GM13976 (cell line): ENCODE measurements around the gene AGPAT2.

ENCODE experiments used
- DNase-seq: peaks from one replicate; pipeline ENCODE4 v3.0.0; 2012; ENCODE audit warnings: low spot score
- in situ Hi-C: fragments of 300-500 bp; cut with MboI; formaldehyde crosslinking; loops from one replicate; pipeline ENCODE4 v1.12.0; 2022; ENCODE audit warnings: low sequenced_read_pairs, mixed read lengths, inconsistent platforms; ENCODE audit not compliant: unreplicated experiment
- TF ChIP-seq, protein P1 (sequence below): IDR thresholded peaks from 2 replicates; pipeline ENCODE4 v1.5.1; 2012; ENCODE audit warnings: borderline replicate concordance, mild to moderate bottlenecking; ENCODE audit not compliant: insufficient read depth; ENCODE audit errors: extremely low read depth, missing control alignments, control extremely low read depth

The AGPAT2 gene

DNA sequence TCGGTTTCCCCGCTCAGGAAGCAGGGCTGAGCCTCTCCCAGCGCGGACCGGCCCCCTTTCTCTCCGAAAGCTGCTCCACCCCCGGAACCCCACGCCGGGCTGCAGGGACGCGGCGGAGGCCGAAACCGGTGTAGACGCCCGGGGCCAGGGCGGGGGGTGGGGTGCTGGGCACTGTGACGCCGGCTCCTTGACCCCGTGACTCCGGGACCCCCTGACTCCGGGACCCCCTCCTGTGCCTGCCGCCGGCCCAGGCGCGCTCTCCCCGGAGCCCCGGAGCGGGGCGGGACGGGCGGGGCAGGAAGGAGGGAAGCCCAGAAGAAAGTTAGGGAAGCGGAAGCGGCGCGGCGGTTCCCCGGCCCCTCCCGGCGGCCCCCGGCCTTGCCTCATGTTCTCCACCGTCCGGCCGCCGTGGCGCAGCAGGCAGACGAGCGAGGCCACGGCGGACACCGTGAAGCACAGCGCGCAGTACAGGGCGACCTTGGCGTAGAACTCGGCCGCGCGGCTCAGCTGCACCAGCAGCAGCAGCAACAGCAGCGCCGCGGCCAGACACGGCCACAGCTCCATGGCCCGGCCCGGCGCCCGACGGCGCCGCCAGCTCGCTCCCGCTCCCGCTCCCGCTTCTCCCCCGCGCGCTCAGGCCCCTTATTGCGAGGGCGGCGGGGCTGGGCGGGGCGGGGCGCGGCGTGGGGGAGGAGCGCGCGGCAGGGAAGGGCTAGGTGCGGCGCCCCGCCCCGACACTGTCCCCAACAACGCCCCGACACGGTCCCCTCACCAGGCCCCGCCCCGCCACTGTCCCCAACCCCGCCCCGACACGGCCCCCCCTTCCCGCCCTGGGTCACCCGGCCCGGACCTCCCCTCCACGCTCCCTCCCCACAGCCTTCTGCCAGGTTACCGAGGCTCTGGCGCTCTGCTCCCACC, at the start of gene AGPAT2:
TSS of gene AGPAT2 (minus strand) at position 664 of the 918 bp plus-strand sequence. CDS start at position 564, 100 bp downstream.
- in situ Hi-C loops: no loop called here
- DNase-seq: peak; percentile 96
- TF ChIP-seq, protein P1, sequence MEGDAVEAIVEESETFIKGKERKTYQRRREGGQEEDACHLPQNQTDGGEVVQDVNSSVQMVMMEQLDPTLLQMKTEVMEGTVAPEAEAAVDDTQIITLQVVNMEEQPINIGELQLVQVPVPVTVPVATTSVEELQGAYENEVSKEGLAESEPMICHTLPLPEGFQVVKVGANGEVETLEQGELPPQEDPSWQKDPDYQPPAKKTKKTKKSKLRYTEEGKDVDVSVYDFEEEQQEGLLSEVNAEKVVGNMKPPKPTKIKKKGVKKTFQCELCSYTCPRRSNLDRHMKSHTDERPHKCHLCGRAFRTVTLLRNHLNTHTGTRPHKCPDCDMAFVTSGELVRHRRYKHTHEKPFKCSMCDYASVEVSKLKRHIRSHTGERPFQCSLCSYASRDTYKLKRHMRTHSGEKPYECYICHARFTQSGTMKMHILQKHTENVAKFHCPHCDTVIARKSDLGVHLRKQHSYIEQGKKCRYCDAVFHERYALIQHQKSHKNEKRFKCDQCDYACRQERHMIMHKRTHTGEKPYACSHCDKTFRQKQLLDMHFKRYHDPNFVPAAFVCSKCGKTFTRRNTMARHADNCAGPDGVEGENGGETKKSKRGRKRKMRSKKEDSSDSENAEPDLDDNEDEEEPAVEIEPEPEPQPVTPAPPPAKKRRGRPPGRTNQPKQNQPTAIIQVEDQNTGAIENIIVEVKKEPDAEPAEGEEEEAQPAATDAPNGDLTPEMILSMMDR: no peak

DNA sequence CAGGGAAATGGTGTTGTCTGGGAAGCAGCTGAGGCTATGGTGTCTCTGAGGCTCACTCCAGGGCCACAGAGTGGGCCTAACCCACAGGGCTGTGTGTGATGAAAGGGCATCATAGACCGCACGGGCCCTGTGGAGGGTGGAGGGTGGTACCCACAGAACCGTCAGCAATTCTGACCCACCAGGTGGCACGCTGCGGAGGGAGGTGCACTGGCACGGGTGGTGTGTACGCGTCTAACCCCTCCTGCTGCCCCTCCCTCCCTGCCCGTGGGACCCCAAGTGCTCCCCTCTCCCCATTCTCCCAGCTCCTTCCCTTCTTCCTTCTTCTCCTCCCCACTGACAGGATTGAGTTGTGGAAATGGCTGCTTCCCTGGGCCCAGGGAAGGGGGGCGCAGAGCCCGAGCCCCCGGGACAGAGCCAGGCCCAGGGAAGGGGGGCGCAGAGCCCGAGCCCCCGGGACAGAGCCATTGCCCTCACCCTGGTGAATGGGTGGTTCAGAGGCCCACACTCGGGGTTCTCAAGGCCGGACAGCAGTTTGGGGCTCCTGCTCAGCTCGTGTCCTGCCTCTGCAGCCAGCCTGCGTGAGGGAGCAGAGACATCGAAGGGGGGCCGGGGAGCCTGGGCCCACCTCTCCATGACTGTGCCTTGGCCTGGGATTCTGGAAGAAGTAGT, 48.7 kb upstream of the AGPAT2 start:
- in situ Hi-C loops: no loop called here
- no peak for DNase-seq
- TF ChIP-seq, protein P1: no peak

DNA sequence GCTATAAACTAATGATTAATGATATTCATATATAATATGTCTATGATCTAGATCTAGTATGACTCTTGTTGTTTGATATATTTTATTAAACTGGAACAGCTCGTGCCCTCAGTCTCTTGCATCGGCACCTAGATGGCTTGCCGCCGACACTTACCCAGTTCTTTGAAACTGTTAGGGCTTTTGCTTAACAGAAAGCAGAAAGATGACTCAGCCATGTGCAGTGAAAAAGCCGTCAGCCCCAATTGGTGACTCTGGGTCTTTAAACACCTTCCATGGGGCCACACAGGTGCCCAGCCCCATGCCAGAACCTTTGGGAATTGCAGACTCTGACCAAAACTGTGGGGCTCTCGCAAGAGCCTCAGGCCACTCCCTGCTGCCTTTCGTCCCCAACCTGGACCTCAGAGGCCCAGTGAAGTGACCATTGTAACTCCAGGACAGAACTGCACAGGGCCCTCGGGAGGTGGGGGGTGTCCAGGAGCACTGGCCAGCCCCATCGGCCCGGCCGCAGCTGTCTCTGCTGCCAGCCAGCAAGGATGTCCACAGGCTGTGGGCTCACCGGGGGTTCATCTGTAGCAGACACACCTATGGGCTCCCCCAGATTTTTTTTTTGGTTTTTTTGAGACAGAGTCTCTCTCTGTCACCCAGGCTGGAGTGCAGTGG, 47.7 kb upstream of the AGPAT2 start:
- TF ChIP-seq, protein P1: no peak
- in situ Hi-C loops: no loop called here
- DNase-seq: no peak

DNA sequence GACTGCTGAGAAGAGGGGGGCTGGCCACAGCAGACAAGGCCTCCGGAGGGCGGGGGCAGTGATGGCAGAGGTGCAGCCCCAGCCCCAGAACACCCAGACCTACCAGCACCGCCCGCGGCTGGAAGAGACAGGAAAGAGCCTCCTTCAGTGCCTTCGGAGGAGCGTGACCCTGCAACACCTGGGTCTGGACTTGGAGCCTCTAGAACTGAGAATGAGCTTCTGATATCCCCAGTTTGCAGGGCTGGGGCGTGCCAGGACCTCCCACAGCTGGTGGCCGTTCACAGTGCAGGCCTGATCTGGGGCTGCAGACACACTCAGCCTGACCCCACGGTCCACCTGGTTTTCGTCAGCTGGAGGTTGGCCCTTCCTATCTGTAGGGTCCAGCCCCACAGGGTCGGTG, 46.4 kb upstream of the AGPAT2 start:
- in situ Hi-C loops: no loop called here
- no peak for DNase-seq
- TF ChIP-seq, protein P1: no peak

DNA sequence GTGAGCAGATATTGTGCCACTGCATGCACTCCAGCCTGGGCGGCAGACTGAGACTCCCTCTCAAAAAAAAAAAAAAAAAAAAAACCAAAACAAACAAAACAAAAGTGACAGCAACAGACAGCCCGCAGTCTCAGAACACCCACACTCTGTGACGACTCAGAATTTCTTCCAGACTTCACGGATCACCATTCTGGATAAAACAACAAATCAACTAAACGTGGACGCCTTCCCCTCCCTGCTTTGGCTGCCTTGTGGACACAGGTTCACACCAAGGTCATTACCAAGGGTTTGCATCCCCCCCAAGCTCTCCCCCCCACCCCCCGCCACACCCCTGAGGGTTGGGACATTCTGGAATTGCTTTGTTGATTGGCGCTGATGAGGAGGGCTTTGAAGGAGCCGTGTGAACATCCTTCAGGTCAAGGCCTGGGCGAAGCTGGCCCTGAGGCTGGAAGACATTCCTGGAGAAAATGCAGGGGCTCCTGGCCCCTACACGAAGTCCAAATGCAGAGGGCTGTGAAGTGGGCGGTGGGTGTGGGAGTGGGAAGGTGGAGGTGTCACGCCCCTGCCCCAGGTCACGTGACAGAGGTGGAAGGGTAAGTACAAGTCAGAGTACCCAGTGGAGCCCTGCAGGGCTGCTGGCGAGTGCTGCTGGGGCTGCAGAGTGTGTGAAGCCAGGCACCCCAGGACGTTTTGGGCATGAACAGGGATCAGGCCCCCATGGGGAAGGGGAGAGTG, 45.4 kb upstream of the AGPAT2 start:
- no peak for DNase-seq
- TF ChIP-seq, protein P1: no peak
- in situ Hi-C loops: no loop called here

DNA sequence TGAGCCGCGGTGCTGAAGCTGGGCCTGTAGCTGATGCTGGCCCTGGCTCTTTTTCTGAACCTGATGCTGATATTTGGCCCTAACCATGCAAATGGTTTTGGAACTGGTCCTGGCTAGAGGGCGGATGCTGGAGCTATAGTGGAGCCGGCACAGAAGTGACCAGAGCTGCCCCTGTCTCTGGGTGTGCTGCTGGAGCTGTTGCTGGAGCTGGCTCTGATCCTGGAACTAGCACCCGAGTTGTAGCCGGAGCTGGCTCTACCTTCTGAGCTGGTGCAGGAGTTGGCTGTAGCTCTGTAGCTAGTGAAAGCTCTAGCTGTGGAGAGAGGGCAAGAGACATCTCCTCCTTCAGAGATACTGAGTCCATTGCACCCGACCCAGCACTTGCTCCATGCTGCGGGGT, 42.7 kb upstream of the AGPAT2 start:
- DNase-seq: no peak
- TF ChIP-seq, protein P1: no peak
- in situ Hi-C loops: no loop called here
